GM18519 (cell line): Measurements from ENCODE around the gene MTG2.

ENCODE experiments used
- ATAC-seq: cut with Tn5 transposase; IDR thresholded peaks from one replicate; pipeline ENCODE4 v1.9.1; 2021; ENCODE audit warnings: mild to moderate bottlenecking, moderate library complexity; ENCODE audit not compliant: unreplicated experiment, low FRiP score

Gene MTG2

GRCh38 chr20:62160876-62161275, 22.0 kb upstream of the MTG2 start:
- ATAC-seq, result no peak

- no peak for ATAC-seq
Measured at GRCh38 chr20:62161347-62161746, 21.5 kb upstream of the MTG2 start.

DNA sequence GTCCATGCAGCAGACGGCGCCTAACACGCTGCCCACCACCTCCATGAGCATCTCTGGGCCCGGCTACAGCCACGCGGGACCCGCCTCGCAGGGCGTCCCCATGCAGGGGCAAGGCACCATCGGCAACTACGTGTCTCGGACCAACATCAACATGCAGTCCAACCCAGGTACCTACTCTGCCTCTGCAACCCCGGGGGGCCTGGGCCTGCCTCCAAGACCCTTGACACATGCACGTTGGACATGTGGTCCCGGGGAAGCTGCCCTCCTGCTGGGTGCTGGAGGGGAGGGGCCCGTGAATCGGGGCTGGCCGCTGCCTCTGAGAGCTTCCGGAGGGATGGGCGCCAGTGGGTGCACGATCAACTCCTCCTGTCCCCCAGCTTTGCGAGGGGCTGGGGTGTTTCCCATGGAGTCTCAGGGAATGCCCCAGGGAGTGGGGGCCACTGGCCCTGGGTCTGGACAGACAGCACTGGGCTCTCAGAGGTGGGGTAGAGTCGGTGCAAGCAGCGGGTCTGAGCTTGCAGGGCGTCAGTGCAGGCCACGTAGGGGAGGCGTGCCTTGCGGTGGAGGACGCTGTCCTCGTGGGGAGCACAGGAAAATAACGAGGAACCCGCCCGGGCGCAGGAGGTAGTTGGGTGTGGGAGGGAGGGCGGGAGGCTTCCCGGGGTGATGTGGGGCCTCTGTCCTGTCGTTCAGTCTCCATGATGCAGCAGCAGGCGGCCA, 19.9 kb upstream of the MTG2 start:
- no peak for ATAC-seq

- no peak for ATAC-seq
Measured at GRCh38 chr20:62163485-62163865, 19.4 kb upstream of the MTG2 start.

- ATAC-seq, result no peak
Measured at GRCh38 chr20:62163986-62164762, 18.7 kb upstream of the MTG2 start.

DNA sequence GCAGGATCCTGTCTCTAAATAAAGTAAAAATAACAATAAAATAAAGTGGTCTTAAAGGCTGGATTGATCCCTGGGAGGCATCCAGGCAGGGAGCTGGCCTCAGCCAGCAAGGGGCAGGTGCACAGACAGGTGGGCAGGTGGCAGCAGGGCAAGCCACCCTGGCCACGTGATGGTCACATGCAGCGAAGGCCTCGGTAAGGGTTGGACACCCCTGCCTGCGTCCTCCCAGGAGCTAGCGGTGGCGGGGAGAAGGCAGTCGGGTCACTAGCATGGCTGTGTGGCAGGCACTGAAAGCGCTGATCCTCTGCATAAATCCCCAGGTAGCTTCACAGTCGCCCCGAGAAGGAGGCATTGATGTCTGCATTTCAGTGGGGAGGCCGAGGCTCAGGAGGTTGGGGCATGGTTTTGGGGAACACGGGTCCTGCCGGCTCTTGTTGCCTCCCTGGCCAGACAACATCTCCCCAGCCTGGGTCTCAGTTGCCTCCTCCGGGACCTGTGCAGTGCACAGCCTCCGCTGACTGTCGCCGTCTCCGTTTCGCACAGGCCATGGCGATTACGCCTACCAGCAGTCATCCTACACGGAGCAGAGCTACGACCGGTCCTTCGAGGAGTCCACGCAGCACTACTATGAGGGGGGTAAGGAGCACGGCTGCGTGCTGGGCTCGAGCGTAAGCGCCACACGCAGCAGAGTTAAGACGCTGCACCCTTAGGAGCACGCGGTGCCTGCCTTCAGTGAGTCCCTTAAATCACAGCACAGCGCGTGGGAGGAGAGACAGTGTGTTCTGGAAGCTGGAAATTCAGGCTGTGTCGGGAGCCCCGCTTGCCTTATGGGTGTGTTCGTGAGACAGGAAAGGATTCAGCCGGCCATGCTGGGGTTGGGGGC, 17.7 kb upstream of the MTG2 start:
- ATAC-seq, result no peak

DNA sequence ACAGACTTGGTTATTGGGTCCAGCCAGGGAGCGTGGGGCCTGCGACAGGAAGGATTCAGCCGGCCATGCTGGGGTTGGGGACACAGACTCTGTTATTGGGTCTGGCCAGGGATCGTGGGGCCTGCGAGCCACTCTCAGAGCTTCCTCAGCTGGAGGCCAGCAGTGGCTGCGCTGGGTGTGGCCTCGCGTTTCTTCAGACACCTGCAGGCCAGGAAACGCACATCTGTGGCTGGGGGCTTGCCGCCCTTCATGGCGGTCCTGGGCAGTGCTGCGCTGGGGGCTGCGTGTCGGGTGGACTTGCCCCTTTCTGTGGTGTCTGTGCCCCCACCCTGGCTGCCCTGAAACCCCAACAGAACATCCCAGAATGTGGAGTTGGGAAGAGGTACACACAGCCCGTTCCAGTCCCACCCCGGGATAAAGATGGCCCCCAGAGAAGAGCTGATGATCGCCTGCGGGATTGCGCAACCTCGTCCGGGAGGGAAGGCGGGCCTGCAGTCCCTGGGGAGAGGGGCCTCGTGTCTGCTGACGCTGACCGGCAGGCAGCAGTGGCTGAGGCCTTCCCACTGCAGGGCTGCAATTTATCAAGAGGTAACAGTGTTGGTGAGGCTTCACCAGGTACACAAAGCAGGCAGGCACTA, 16.9 kb upstream of the MTG2 start:
- ATAC-seq, result no peak

GRCh38 chr20:62167474-62167873, 15.4 kb upstream of the MTG2 start:
- no peak for ATAC-seq

DNA sequence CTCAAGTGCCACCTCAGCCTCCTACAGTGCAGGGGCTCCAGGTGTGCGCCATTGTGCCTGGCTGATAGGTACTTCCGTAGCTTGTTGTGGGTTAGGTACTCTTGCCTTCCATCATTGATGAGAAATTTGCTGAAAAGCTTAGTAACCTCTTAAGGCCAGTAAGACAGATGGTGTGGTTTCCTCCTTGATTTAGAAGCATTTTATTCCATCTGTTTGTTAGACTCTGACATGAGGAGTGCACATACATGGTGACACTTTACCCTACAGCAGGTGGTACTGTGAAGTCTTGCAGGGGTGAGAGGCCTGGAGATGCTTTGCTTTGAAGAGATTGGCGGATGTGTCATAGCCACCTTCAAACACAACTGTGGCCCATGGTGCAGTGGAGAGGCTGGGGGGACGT, 14.8 kb upstream of the MTG2 start:
- no peak for ATAC-seq

DNA sequence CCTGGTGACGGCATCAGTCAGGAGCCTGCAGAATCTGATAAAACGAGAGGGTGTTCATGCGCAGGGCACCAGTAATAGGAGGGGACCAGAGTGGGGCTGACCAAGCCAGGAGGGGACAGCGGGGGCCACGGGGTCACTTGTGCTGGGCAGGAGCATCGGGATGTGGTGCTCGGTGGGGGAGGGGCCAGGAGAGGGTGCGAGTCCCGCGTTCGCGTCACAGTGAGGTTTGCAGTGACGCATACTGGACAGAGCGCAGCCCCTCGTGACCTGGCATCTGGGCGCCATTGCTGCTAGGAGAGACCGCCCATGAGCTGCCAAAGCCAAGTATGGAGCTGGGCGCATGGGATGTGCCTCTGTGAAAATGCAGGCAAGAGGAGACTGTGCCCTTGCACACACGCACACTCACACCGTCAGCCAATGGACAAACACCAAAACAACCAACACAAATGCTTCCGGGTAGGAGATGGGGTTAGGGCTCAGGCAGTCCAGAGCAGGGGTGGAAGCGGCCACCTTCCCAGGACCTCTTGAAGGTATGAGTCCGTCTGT, 13.9 kb upstream of the MTG2 start:
- ATAC-seq, result no peak

DNA sequence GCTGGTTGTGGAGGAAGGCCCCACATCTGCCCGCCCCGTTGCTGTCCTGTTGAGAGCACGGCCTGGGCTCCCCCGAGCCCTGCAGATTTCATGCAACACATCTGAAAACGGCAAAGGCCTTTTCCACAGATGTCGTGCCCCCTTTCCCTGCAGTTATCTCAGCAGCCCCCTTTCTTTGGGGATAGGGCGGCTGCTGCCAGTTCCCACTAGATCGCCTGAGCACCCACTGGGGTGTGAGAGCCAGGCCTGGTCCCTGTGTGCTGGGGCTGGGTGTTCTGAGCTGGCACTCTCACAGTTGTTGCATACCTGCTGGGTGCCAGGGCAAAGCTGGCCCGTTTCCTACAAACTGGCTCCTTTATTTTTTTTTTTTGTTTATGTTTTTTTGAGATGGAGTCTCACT, 12.3 kb upstream of the MTG2 start:
- no peak for ATAC-seq

DNA sequence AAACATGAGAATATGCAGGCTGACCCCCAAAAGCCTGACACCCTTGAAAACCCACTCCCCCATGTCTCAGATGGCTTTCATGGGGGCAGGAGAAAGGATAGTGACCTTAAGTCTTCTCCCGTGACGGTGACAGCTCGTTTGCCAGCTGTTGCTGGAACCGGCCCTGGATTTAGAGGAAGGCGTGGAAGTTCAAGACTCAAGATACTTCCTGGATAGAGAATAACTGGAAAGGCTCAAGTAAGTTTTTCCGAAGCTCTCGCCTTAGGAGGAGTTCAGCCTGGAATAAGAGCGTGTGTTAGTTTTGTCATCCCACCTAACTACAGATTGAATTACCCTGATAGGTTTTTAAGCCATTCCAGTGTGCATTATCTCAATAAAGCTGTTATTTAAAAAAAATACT, 11.6 kb upstream of the MTG2 start:
- ATAC-seq, result no peak

DNA sequence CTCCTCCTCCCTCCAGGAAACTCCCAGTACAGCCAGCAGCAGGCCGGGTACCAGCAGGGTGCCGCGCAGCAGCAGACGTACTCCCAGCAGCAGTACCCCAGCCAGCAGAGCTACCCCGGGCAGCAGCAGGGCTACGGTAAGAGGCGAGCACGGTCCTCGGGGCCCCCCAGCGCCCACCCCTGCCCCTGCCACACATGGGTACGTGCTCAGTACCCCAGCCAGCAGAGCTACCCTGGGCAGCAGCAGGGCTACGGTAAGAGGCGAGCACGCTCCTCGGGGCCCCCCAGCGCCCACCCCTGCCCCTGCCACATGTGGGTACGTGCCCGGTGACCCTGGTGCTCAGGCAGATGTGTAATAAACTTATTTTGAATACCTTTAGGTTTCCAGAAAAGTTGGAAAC, 10.2 kb upstream of the MTG2 start:
- no peak for ATAC-seq

GRCh38 chr20:62174021-62174804, 8.6 kb upstream of the MTG2 start:
- no peak for ATAC-seq

DNA sequence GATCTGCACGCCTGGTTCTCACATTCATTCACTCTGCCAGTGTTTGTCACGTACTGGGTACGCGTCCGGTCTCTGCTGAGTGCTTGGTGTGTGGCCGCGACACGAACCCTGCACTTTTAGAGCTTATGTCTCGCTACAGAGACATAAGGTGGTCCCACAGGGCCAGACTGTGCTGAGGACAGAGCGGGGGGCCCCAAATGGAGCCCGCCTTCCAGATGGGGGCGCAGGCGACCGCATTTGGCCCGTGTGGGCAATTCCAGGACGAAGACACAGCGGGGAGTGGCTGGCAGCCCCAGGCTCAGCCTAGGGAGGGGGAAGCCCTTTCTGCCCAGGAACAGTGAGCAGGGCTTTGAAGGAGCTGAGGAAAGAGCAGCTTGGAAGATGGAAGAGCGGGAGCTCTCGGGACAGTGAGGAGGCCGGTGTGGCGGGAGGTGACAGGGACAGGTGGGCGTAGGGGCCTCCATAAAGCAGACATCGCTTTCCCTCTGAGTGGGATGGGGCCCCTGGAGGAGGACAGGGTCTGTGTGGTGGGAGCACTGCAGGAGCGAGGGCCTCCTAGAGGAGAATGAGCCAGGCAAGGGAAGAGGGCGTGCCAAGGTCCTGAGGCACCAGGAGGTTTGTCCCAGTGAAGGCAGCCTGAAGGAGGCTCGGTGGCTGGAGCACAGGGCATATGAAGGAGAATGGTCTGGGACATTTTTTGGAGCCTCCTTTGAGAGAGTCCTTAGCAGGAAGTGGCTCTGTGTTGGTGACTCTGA, 7.8 kb upstream of the MTG2 start:
- no peak for ATAC-seq

DNA sequence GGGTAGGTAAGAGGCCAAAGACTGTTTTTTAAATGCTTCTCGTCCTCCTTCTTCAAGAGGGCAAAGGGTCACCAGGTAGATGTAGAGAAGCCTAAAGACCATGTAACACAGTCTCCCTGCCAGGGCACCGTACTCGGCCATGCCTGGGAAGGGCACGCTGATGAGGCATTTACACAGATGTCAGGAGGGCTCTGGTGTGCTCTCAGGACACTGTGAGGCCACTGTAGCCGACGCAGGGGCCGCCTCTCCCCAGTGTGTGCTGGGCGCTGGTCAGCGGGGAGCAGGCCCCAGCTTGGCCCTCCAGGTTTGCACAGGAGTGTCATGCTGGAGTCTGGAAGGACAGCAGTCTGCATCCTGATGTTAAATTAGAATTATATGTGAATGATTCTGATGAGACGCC, 7.1 kb upstream of the MTG2 start:
- no peak for ATAC-seq

DNA sequence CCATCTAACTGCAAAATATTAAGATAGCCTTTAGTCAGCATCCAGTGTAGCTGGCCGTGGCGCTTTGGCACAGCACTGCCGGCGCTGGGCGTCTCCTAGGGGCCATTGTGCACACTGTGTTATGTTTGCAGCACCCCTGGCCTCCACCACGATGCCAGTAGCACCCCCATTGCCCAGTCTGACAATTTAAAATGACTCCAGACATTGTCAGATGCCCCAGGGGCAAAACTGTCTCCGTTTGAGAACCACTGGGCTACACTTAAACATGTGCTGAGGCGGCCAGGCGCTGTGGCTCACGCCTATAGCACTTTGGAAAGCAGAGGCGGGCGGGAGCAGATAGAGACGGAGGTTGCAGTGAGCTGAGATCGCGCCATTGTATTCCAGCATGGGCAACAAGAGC, 6.0 kb upstream of the MTG2 start:
- no peak for ATAC-seq

- no peak for ATAC-seq
Measured at GRCh38 chr20:62177307-62177706, 5.5 kb upstream of the MTG2 start.
